Central memory CD8-positive, alpha-beta T cell (primary cell): ENCODE results near the gene UNC5CL.
"Not testable (repeated sequence)": the region's sequence is repeated elsewhere in the genome, so short reads cannot be mapped to it uniquely, and the experiment has no call there.

Experiments used
- ATAC-seq: fragments of 150-1000 bp; cut with Tn5 transposase; replicated peaks from 2 replicates; pipeline ENCODE4 v1.10.0; 2022; ENCODE audit warnings: mild to moderate bottlenecking, moderate FRiP score, moderate number of reproducible peaks; ENCODE audit not compliant: poor library complexity, severe bottlenecking; ENCODE audit errors: extremely low read depth
- DNase-seq, 2 donors: peaks; one replicate each; pipeline ENCODE4 v3.0.0; 2021; ENCODE audit warnings: low spot score in 2 of 2
- H3K27ac Mint-ChIP-seq: one replicate; pipeline ENCODE4 v1.8.0; 2022; ENCODE audit warnings: low read depth, mild to moderate bottlenecking, moderate library complexity, mixed read lengths
- H3K27me3 Mint-ChIP-seq: one replicate; pipeline ENCODE4 v1.8.0; 2022; ENCODE audit warnings: mixed read lengths
- H3K36me3 Mint-ChIP-seq: one replicate; pipeline ENCODE4 v1.8.0; 2022; ENCODE audit warnings: mild to moderate bottlenecking, moderate library complexity, mixed read lengths; ENCODE audit not compliant: insufficient read depth
- H3K4me1 Mint-ChIP-seq: one replicate; pipeline ENCODE4 v1.8.0; 2022; ENCODE audit warnings: mixed read lengths
- H3K4me3 Mint-ChIP-seq: one replicate; pipeline ENCODE4 v1.8.0; 2022; ENCODE audit warnings: mild to moderate bottlenecking, moderate library complexity, mixed read lengths
- H3K9me3 Mint-ChIP-seq: one replicate; pipeline ENCODE4 v1.8.0; 2022; ENCODE audit warnings: mixed read lengths

The UNC5CL gene

DNA sequence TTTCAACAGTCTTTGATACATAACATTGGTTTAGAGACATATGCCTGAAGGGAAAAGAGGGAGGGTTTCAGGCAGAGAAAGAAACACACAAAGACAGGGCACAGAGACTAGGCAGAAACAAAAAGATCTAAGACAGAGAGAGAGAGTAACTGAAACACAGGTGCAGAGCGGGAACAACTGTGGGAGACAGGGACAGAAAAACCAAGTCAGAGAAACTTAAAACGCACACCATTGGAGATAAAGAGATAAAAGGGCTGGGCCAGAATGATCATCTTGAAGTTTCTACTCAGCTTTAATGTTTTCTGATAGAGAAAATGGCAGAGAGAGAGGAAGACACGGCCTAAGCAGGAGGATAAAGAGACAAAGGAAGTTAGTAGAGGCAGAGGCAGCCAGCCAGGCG is 11.8 kb downstream of the UNC5CL start:
- peaks cover 3% of the 10 kb centered on the region for H3K36me3 Mint-ChIP-seq
- no peak for DNase-seq
- H3K9me3 Mint-ChIP-seq: no peaks in the 10 kb centered on the region
- H3K4me3 Mint-ChIP-seq: peak overlapping the region; percentile 73
- peak overlapping the region; percentile 76 for H3K27ac Mint-ChIP-seq
- peaks cover 26% of the 10 kb centered on the region for H3K4me1 Mint-ChIP-seq
- no peak for ATAC-seq
- no peaks in the 10 kb centered on the region for H3K27me3 Mint-ChIP-seq

DNA sequence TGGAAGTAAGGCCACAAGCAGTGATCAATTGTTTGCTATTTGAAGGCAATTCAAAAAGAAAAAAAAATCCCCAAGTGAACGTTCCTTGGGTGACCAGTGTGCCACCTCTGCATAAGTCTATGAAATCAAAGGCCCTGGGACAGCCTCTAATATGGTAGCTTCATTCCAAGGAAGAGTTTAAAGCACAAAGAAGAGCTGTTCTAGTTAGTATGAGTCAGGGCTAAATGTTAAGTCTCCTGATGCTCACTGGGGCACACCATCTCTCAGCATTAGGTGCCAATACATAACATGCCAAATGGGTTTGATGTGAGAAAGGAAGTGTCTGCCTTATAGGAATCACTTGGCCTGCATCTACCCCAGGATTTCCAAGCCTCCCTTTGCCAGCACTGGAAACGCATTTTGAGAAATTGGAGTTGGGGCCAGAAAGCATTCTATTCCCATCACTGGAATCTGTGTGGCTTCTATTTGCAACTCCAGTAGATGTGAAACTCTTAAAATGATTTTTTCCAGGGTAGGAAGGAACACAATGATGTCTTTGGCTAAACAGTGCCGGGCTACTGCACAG is 13.0 kb downstream of the UNC5CL start:
- Mint-ChIP-seq H3K4me3 (peak overlapping the region; percentile 24), H3K9me3 (no peaks in the 10 kb centered on the region), H3K4me1 (peaks cover 26% of the 10 kb centered on the region), H3K36me3 (peaks cover 3% of the 10 kb centered on the region), H3K27ac (no peak overlapping the region), H3K27me3 (no peaks in the 10 kb centered on the region)
- ATAC-seq (no peak), DNase-seq (no peak)

DNA sequence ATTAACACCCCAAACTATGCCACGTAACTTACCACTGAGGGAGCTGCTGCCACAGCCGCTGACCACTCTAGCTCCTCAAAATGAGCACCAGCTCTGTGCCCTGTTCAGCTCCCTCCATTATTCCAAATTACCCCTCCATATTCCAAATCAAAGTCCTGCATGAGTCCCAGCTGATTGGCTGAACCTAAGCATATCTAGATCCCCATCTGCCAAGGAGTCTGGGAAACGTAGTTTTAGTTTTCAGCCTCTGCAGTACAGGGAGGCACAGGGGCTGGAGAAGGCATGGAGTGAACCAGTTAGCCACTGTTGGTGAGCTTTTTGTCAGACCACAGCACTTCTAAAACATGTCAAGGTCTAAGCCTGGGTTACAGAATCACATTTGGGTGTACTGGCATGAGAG is 15.9 kb downstream of the UNC5CL start:
- Mint-ChIP-seq H3K4me3 (no peak overlapping the region), H3K4me1 (peaks cover 17% of the 10 kb centered on the region), H3K27ac (no peak overlapping the region), H3K27me3 (peaks cover 12% of the 10 kb centered on the region), H3K36me3 (peaks cover 2% of the 10 kb centered on the region), H3K9me3 (no peaks in the 10 kb centered on the region)
- ATAC-seq: no peak
- no peak for DNase-seq

DNA sequence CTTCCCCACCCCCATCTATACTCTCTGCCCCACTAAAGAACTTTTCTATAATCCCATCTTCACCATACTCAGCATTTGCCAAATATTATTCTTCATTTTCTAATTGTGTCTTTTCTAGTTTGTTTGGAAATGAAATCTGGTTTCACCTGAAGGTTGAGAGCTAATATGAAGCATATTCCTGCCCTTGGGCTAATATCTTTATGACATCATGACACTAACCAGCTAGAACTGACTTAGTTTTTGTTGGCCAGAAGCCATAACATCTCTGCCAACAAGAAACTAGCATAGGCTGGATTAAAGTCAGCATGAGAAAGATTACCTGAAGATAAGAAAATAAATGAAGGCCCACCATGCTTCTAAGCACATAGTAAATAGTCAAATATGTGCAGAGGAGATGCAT is 16.7 kb downstream of the UNC5CL start:
- DNase-seq: no peak
- Mint-ChIP-seq H3K4me3 (no peak overlapping the region), H3K36me3 (no peaks in the 10 kb centered on the region), H3K27ac (no peak overlapping the region), H3K27me3 (peaks cover 19% of the 10 kb centered on the region), H3K4me1 (peaks cover 9% of the 10 kb centered on the region), H3K9me3 (no peaks in the 10 kb centered on the region)
- ATAC-seq: no peak

DNA sequence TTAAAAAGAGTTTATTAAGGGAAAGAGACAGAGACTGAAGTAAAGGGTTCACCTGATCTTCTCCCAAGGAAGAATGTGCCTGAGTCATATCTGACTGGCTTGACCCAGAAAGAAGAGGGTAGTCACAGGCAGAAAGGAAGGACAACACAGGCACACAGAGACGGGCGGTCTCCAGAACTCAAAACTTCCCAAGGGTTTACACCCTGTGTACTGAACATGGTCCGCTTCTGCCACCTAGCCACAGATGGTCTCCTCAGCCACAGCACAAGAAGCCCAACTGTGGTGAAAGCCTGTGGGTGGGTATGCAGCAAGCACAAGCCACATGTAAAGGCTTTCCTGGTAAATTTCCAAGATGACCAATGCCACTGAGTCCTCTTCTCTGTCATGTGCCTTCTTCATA is 17.2 kb downstream of the UNC5CL start:
- DNase-seq: no peak
- peaks cover 5% of the 10 kb centered on the region for H3K4me1 Mint-ChIP-seq
- no peak overlapping the region for H3K27ac Mint-ChIP-seq
- H3K4me3 Mint-ChIP-seq: no peak overlapping the region
- H3K36me3 Mint-ChIP-seq: no peaks in the 10 kb centered on the region
- ATAC-seq: no peak
- H3K27me3 Mint-ChIP-seq: peaks cover 23% of the 10 kb centered on the region
- H3K9me3 Mint-ChIP-seq: no peaks in the 10 kb centered on the region

DNA sequence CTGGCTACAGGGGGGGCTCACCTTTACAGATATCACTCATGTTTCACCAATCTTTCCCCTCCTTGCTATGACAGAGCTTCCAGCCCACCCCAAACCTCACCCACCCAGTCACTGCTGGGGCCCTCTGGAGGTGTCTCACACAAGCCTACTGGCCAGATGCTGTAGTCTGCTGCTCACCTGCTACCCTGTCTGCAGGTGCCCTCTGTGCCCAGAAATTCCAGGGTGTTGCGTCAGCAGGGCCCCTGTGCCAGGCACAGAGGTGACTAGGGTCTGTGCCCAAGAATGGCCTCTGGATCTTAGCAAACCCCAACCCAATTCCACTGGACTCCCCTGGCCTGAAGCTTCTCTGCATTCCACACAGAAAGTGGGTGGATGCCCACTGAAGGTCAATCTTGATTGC is 21.4 kb downstream of the UNC5CL start:
- Mint-ChIP-seq H3K36me3 (peaks cover 2% of the 10 kb centered on the region), H3K27ac (no peak overlapping the region), H3K9me3 (no peaks in the 10 kb centered on the region), H3K27me3 (peaks cover 26% of the 10 kb centered on the region), H3K4me1 (no peaks in the 10 kb centered on the region), H3K4me3 (no peak overlapping the region)
- ATAC-seq: no peak
- DNase-seq: no peak

DNA sequence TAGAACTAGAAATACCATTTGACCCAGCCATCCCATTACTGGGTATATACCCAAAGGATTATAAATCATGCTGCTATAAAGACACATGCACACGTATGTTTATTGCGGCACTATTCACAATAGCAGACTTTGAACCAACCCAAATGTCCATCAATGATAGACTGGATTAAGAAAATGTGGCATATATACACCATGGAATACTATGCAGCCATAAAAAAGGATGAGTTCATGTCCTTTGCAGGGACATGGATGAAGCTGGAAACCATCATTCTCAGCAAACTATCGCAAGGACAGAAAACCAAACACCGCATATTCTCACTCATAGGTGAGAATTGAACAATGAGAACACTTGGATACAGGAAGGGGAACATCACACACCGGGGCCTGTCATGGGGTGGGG is 23.2 kb downstream of the UNC5CL start:
- not testable (repeated sequence) for H3K9me3 Mint-ChIP-seq, H3K27ac Mint-ChIP-seq, H3K36me3 Mint-ChIP-seq, DNase-seq, H3K4me1 Mint-ChIP-seq, H3K4me3 Mint-ChIP-seq, ATAC-seq
- H3K27me3 Mint-ChIP-seq: peaks cover 33% of the 10 kb centered on the region

DNA sequence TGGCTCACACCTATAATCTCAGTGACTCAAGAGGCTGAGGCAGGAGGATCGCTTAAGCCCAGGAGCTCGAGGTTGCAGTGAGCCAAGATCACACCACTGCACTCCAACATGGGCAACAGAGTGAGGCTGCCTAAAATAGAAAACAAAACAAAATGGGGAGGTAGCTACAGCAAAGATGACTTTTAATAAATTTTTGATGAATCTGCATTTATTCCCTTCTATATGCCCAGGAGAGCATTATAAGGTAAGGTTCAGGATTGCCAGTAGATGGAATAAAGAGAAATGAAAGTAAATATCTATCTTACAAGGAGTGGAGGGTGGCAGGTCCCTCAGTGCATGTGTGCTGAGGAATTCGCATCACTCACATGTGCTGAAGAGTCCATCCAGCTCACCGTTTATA is 24.2 kb downstream of the UNC5CL start:
- ATAC-seq: no peak
- Mint-ChIP-seq H3K9me3 (no peaks in the 10 kb centered on the region), H3K4me1 (no peaks in the 10 kb centered on the region), H3K27me3 (peaks cover 38% of the 10 kb centered on the region), H3K4me3 (no peak overlapping the region), H3K36me3 (peaks cover 2% of the 10 kb centered on the region), H3K27ac (no peak overlapping the region)
- DNase-seq: no peak

DNA sequence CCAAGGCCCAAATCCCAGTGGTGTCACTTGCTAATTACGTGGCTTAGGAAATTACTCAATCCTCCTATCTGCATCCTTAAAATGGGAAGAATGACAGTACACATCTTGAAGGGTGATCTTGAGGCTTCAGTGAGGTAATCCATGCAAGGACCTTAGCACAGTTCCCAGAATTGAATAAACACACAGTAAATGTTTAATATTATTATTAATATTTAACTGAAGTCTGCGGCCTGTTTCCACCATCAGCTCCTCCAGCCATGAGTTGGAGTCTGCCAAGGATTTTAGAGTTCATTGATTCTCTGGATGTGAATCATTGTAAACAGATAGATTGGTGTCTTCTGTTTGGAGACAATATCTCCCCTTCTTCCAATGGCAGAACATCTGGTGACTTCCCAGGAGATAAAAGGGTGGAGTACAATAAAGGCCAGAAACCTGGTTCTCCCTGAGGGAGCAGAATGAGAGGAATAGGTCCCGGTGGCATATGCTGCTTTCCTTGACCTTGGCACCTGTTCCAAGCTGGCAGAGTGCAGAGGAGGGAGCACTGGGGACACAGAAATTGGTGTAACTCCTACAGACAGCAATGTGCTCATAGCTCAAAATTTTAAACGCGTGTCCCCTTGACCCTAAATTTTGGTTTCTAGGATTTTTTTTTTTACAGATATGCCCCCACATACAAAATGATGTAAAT is 25.4 kb downstream of the UNC5CL start:
- Mint-ChIP-seq H3K27me3 (peaks cover 30% of the 10 kb centered on the region), H3K9me3 (no peaks in the 10 kb centered on the region), H3K27ac (no peak overlapping the region), H3K4me1 (no peaks in the 10 kb centered on the region), H3K4me3 (no peak overlapping the region), H3K36me3 (peaks cover 2% of the 10 kb centered on the region)
- DNase-seq: no peak
- no peak for ATAC-seq

DNA sequence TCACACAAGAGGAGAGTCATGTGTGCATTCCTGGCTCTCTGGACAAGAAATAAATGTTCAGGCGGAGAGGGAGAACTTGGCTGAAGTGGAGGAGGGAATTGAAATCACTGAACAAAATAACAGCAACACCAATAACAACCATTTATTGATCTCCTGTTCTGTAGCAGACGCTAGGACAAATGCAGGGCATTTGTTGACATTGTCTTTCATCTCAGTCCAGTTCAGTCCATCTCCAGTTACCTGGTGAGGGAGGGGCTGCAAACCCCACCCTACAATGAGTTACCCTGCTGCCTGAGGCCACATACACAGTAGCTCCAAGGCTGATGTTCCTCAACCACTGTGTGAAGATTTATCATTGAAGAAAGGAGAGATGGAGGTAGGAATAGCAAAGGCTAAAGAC is 27.3 kb downstream of the UNC5CL start:
- peaks cover 13% of the 10 kb centered on the region for H3K27me3 Mint-ChIP-seq
- no peaks in the 10 kb centered on the region for H3K4me1 Mint-ChIP-seq
- DNase-seq (no peak), ATAC-seq (no peak)
- H3K9me3 Mint-ChIP-seq: no peaks in the 10 kb centered on the region
- H3K27ac Mint-ChIP-seq: no peak overlapping the region
- peaks cover 2% of the 10 kb centered on the region for H3K36me3 Mint-ChIP-seq
- no peak overlapping the region for H3K4me3 Mint-ChIP-seq

DNA sequence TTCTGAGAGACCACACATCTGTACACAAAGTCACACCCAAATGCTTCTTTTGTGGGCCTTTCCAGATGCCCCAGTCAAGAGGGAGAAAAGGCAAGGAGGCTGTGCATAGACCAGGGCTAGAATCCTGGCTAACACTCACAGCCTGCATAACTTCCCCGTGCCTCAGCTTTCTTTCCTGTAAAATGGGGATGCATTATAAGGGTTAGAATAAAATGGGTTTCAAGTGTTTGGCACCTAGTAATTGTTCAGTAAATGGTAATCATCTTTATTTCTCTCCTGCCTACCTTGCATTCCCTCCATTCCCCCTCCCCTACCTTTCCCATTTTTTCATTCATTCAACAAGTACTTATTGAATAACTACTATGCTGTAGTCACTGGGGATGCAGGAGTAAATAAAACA is 29.4 kb downstream of the UNC5CL start:
- Mint-ChIP-seq H3K4me3 (no peak overlapping the region), H3K27me3 (peaks cover 17% of the 10 kb centered on the region)

DNA sequence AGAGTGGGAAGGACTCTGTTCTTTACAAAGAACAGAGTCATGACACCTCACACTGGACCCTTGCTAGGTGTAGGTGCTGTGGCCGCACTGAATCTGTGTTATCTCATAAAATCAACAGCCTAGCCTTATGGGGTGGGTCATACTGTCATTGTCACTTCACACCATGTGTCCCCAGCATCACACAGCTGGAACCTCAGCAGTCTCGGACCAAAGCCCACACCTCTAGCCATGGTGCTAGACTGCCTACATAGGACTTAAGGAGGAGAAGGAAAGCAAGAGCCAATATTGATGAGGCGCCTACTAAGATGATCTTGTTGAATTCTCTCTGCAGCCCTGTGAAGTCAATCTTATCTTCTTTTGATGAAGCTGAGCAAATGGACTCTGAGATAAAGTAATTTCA is 31.0 kb downstream of the UNC5CL start:
- H3K4me3 Mint-ChIP-seq: no peak overlapping the region
- ATAC-seq (no peak), DNase-seq (no peak)
- H3K36me3 Mint-ChIP-seq: no peaks in the 10 kb centered on the region
- H3K9me3 Mint-ChIP-seq: no peaks in the 10 kb centered on the region
- no peak overlapping the region for H3K27ac Mint-ChIP-seq
- H3K27me3 Mint-ChIP-seq: peaks cover 34% of the 10 kb centered on the region
- H3K4me1 Mint-ChIP-seq: no peaks in the 10 kb centered on the region

More for the DNA sequence above, 29.4 kb downstream of the UNC5CL start:
- no peak overlapping the region for H3K27ac Mint-ChIP-seq
- ATAC-seq: no peak
- DNase-seq: no peak
- H3K9me3 Mint-ChIP-seq: no peaks in the 10 kb centered on the region
- no peaks in the 10 kb centered on the region for H3K4me1 Mint-ChIP-seq
- no peaks in the 10 kb centered on the region for H3K36me3 Mint-ChIP-seq

DNA sequence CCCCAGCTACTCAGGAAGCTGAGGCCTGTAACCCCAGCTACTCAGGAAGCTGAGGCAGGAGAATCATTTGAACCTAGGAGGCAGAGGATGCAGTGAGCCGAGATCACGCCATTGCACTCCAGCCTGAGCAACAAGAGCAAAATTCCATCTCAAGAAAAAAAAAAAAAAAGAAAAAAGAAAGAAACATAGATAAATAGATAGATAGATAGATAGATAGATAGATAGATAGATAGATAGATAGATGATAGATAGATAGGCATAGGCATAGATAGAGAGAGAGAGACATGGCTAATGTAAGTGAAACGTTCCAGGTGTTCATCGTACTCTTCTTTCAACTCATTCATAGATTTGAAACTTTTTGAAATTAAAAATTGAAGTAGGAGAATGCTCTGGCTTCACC is 32.0 kb downstream of the UNC5CL start:
- H3K27me3 Mint-ChIP-seq: peaks cover 44% of the 10 kb centered on the region
- not testable (repeated sequence) for H3K27ac Mint-ChIP-seq, ATAC-seq, H3K9me3 Mint-ChIP-seq, DNase-seq, H3K4me3 Mint-ChIP-seq, H3K4me1 Mint-ChIP-seq, H3K36me3 Mint-ChIP-seq
